Sigmoid colon (tissue), 7 donors: Measurements from ENCODE around the gene CCDC66. TPM values are rescaled to one million over a fixed set of nuclear protein-coding genes. Genes with fewer than 3 reads are reported as not detected.

ENCODE experiments used
- DNase-seq: peaks from one replicate; pipeline ENCODE4 v3.0.0-alpha.2; 2019
- H3K27ac ChIP-seq, 4 donors: fragments of 200-600 bp; sonication (generic); one replicate each; pipeline ENCODE4 v1.5.1; 2016 to 2019; ENCODE audit warnings: mild to moderate bottlenecking in 1 of 4
- H3K27me3 ChIP-seq, 3 donors: fragments of 200-600 bp; sonication (generic); one replicate each; pipeline ENCODE4 v1.5.1; 2019; ENCODE audit warnings: mild to moderate bottlenecking in 1 of 3
- H3K36me3 ChIP-seq, 4 donors: fragments of 200-600 bp; sonication (generic); one replicate each; pipeline ENCODE4 v1.5.1; 2016 to 2019
- H3K4me1 ChIP-seq, 4 donors: fragments of 200-600 bp; sonication (generic); one replicate each; pipeline ENCODE4 v1.5.1; 2017 to 2019
- H3K4me3 ChIP-seq, 4 donors: fragments of 200-600 bp; sonication (generic); one replicate each; pipeline ENCODE4 v1.5.1; 2017 to 2019; ENCODE audit warnings: mild to moderate bottlenecking in 2 of 4, moderate library complexity in 1 of 4
- H3K9me3 ChIP-seq, 4 donors: fragments of 200-600 bp in 3 of 4; sonication (generic) in 3 of 4; one replicate each; pipeline versions ENCODE4 v1.5.1 to v1.6.1; 2013 to 2019
- CTCF ChIP-seq, 4 experiments: fragments of 450-650 bp in 3 of 4; fragments of 200-600 bp in 1 of 4; IDR thresholded peaks; one replicate each; pipeline ENCODE4 v1.5.1; 2016 to 2019; ENCODE audit warnings: antibody characterized with exemption in 4 of 4, mild to moderate bottlenecking in 3 of 4, moderate library complexity in 2 of 4
- EP300 ChIP-seq, 4 donors: sonication (generic); formaldehyde crosslinking; IDR thresholded peaks; one replicate each; pipeline ENCODE4 v1.6.1; 2017; ENCODE audit warnings: antibody characterized with exemption in 4 of 4
- POLR2A ChIP-seq, 2 donors: fragments of 450-650 bp; IDR thresholded peaks; one replicate each; pipeline ENCODE4 v1.6.1; 2016; ENCODE audit warnings: antibody characterized with exemption in 2 of 2, mild to moderate bottlenecking in 2 of 2, moderate library complexity in 2 of 2
- POLR2AphosphoS5 ChIP-seq, 4 donors: sonication (generic); formaldehyde crosslinking; IDR thresholded peaks; one replicate each; pipeline ENCODE4 v1.6.1; 2017; ENCODE audit warnings: antibody characterized with exemption in 4 of 4
- WGBS, 2 donors: extraction: QIAGEN DNeasy Blood & Tissue Kit; methylation state at CpG; one replicate each; pipeline ENCODE4 v1.1.7; 2013; 5-methylcytosine and 5-hydroxymethylcytosine counted together
- intact Hi-C: fragments of 100-400 bp; cut with DNase I; formaldehyde crosslinking; loops from one replicate; pipeline ENCODE4 v1.15.1; 2023
- polyA plus RNA-seq, 3 donors: library from polyadenylated mRNA; stranded (reverse); fragments of 200-250 nt; gene quantifications; one replicate each; pipeline ENCODE4 v1.2.3, GENCODE V29; 2013
- total RNA-seq, 4 donors: library from RNA; depleted of rRNA; stranded (reverse); fragments of >200 nt; gene quantifications; one replicate each; pipeline ENCODE4 v1.1.0, GENCODE V29; 2016
- donor health status: healthy with polysubstance abuse.
- donor health status: Bipolar disorder and iron deficiency.
- donor health status: healthy.

CCDC66 gene
- total and polyA plus RNA-seq, 7 donors: 4.2 to 86.1 (median 27.7) TPM

GRCh38 chr3:56611364-56611763 is 54.4 kb downstream of the CCDC66 start:
- TF ChIP-seq CTCF (IDR thresholded peaks at IDR 0.05) (no peak), EP300 (IDR thresholded peaks at IDR 0.05) (no peak), POLR2A (IDR thresholded peaks at IDR 0.05) (no peak), POLR2AphosphoS5 (IDR thresholded peaks at IDR 0.05) (no peak)
- no peaks in the 10 kb centered on the region for H3K27me3 ChIP-seq
- peaks cover 0 to 7% (median 2%) of the 10 kb centered on the region in 4 donors for H3K4me1 ChIP-seq
- no peak overlapping the region for H3K4me3 ChIP-seq
- intact Hi-C loops: no loop called here
- 57 to 69% methylated on average over 8 of the region's 8 CpGs for WGBS, 2 donors
- H3K9me3 ChIP-seq: no peaks in the 10 kb centered on the region
- peaks cover under 1 to 42% (median 6%) of the 10 kb centered on the region in 4 donors for H3K36me3 ChIP-seq
- no peak overlapping the region for H3K27ac ChIP-seq
- DNase-seq: no peak

GRCh38 chr3:56612146-56612545 is 55.2 kb downstream of the CCDC66 start:
- peaks cover 0 to 41% (median 2%) of the 10 kb centered on the region in 4 donors for H3K36me3 ChIP-seq
- H3K27ac ChIP-seq: no peak overlapping the region
- intact Hi-C loops: no loop called here
- H3K9me3 ChIP-seq: no peaks in the 10 kb centered on the region
- no peaks in the 10 kb centered on the region for H3K27me3 ChIP-seq
- TF ChIP-seq POLR2A (IDR thresholded peaks at IDR 0.05) (no peak), EP300 (IDR thresholded peaks at IDR 0.05) (no peak), POLR2AphosphoS5 (IDR thresholded peaks at IDR 0.05) (no peak), CTCF (IDR thresholded peaks at IDR 0.05) (no peak)
- no peak for DNase-seq
- WGBS, 2 donors: 91 to 93% methylated on average over 6 of the region's 6 CpGs
- peaks cover 0 to 7% (median 2%) of the 10 kb centered on the region in 4 donors for H3K4me1 ChIP-seq
- H3K4me3 ChIP-seq: no peak overlapping the region

- Histone ChIP-seq H3K27ac (no peak overlapping the region), H3K9me3 (no peaks in the 10 kb centered on the region), H3K36me3 (peaks cover 0 to 49% (median 8%) of the 10 kb centered on the region in 4 donors), H3K27me3 (no peaks in the 10 kb centered on the region), H3K4me1 (peaks cover 0 to 7% (median 2%) of the 10 kb centered on the region in 4 donors), H3K4me3 (no peak overlapping the region)
- TF ChIP-seq EP300 (IDR thresholded peaks at IDR 0.05) (no peak), CTCF (IDR thresholded peaks at IDR 0.05) (no peak), POLR2A (IDR thresholded peaks at IDR 0.05) (no peak), POLR2AphosphoS5 (IDR thresholded peaks at IDR 0.05) (no peak)
- 61 to 96% methylated on average over 1 of the region's 1 CpG for WGBS, 2 donors
- DNase-seq: no peak
- intact Hi-C loops: no loop called here
These were observed 56.0 kb downstream of the CCDC66 start for GRCh38 chr3:56613016-56613415.

- WGBS, 2 donors: 78 to 86% methylated on average over 2 of the region's 2 CpGs
- Histone ChIP-seq H3K36me3 (peaks cover 0 to 85% (median 8%) of the 10 kb centered on the region in 4 donors), H3K4me1 (no peaks in the 10 kb centered on the region), H3K9me3 (no peaks in the 10 kb centered on the region), H3K4me3 (no peak overlapping the region), H3K27me3 (no peaks in the 10 kb centered on the region), H3K27ac (no peak overlapping the region)
- TF ChIP-seq POLR2AphosphoS5 (IDR thresholded peaks at IDR 0.05) (no peak), EP300 (IDR thresholded peaks at IDR 0.05) (no peak), POLR2A (IDR thresholded peaks at IDR 0.05) (no peak), CTCF (IDR thresholded peaks at IDR 0.05) (no peak)
- intact Hi-C loops: no loop called here
- DNase-seq: no peak
These were observed 59.6 kb downstream of the CCDC66 start for GRCh38 chr3:56616478-56617006.

GRCh38 chr3:56620371-56620770 is 63.4 kb downstream of the CCDC66 start:
- H3K9me3 ChIP-seq: no peaks in the 10 kb centered on the region
- H3K36me3 ChIP-seq: peaks cover 6 to 93% (median 30%) of the 10 kb centered on the region in 4 donors
- no peaks in the 10 kb centered on the region for H3K4me1 ChIP-seq
- DNase-seq: no peak
- TF ChIP-seq EP300 (IDR thresholded peaks at IDR 0.05) (no peak), CTCF (IDR thresholded peaks at IDR 0.05) (no peak), POLR2A (IDR thresholded peaks at IDR 0.05) (no peak), POLR2AphosphoS5 (IDR thresholded peaks at IDR 0.05) (no peak)
- H3K27me3 ChIP-seq: no peaks in the 10 kb centered on the region
- no peak overlapping the region for H3K4me3 ChIP-seq
- 90 to 93% methylated on average over 2 of the region's 2 CpGs for WGBS, 2 donors
- intact Hi-C loops: no loop called here
- H3K27ac ChIP-seq: no peak overlapping the region
